GM12872 (cell line): ENCODE data around the gene RAB44.

Source experiments
- CTCF ChIP-seq: IDR thresholded peaks from 3 replicates; pipeline ENCODE4 v1.5.1; 2011; ENCODE audit warnings: low read depth, mild to moderate bottlenecking, low read length, moderate library complexity; ENCODE audit not compliant: insufficient read depth

RAB44 gene, protein sequence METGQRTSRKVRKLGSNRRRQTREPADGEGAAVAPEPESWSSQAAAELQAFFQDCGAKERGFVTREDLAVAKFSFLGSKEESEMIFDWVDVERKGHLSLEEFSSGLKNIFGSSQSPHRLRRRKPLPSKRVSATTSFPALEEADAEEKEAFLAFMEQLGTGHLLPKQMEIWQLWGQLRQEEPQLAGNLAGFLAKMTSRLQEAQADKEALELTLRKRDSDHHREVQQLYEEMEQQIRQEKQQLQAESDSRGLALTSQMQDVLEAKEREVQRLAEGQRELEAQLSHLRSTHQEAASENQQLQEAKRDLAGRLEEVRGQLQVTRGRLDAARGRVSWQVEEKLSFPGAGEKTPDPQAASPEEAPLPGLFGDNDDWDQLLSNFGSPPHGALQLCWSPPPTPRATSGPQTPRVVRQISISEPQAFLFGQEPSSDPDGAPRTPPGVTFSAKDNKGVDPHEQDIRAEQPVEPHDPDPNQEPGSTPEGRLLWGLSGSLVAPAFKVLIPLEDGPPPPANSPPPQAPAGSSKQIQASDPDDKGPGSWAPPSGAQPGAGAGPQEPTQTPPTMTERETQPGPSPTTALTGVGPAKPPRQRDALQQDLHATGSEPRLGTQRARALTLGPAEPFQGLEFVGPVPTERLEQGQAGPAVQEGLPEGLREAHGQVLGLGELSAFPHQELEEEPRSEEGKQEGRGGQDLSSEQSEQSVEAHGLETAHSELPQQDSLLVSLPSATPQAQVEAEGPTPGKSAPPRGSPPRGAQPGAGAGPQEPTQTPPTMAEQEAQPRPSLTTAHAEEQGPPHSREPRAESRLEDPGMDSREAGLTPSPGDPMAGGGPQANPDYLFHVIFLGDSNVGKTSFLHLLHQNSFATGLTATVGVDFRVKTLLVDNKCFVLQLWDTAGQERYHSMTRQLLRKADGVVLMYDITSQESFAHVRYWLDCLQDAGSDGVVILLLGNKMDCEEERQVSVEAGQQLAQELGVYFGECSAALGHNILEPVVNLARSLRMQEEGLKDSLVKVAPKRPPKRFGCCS

DNA sequence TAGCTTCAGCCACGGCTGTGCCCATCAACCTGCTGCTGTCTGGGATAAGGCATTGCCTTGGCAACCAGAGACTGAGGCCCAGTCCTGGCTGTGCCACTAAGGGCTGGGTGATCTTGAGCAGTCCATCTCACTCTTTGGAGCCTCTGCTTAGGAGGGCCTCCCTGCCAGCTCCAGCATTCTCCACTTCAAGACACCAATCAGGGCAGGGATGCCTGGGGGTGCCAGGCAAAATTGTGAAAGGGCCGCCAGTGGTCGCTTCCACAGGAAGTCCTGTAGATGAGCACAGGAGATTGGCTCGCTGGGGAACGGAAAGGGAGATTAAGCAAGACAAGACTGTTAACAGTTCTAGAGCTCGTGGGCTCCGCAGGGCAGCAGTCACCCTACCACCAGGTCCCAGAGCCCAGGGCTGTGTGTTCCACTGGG is at the start of gene RAB44:
RAB44 (plus strand) TSS at position 346 of the 423 bp plus-strand sequence. CDS start 6,410 bp downstream, outside the sequence.
- no peak for TF ChIP-seq CTCF

DNA sequence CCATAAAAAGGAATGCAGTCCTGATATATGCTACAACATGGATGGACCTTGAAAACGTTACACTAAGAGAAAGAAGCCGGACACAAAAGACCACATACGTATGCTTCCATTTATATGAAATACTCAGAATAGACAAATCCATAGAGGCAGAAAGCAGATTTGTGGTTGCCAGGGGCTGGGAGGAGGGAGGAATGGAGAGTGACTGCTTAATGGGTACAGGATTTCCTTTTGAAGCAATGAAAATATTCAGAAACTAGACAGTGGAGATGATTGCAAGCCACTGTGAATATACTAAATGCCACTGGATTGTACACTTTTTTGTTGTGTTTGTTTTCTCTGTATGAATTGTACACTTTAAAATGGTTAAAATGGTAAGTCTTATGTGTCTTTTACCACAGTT is 48.5 kb upstream of the RAB44 start:
- TF ChIP-seq CTCF = no peak

DNA sequence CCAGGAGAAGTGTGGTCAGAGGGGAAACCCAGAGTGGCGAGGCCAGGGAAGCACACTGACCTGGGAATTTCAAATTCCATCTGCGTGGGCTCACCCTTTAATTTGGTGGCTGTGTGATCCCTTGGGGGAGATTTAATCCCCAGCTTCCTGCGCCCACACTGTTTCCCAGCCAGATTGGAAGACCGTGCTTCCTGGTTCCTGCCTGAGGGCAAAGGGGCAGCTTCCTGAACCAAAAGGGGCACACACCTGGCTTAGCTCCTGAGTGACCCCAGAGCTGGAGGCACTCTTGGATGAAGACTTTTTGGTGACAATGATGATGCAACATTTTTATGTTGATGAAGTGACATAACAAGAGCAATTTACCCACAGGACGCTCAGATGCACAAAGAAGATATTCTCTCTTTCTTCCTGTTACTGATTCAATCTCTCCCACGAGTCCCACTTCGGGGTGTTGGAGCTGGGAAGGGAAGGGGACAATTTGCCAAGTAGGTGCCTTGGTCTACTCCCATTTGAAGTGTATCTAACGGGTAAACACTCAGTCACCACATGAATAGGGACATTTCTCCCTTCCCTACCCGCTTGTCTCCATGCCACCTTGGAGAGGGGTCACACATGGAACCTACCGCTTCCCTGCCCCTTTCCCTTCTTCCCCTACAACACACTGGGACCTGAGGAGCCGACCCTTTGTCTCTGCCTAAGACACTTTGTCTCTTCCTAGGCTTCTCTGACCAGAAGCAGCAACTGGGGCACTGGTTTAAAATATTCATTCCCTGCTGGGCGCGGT is 47.7 kb upstream of the RAB44 start:
- TF ChIP-seq CTCF = no peak

DNA sequence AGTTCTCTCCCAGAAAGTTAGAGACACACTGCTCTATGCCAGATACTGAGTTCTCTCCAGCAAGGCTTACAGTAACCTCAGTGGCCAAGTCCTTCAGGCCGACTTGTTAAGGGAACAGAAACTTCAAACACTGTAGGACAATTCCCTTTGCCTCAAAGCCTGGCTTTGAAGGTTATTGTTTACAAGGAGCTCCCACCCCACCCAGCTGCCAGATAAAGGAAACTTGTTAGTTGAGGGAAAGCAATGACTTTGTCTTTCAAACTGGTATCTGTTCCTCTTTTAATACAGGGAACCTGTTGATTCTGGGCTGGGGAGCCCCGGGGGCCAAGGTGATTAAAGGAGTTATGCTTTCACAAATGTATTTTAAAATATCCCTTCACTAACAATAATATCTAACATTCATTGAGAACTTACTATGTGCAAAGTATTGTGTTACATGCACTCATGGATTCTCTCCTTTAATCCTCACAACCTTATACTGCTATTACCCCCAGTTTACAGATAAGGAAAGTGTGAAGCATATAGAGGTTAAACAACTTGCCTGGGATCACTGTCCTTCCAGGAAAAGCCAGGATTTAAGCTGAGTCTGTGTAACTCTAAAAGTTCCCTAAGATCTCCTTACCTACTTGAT is 46.7 kb upstream of the RAB44 start:
- no peak for TF ChIP-seq CTCF

DNA sequence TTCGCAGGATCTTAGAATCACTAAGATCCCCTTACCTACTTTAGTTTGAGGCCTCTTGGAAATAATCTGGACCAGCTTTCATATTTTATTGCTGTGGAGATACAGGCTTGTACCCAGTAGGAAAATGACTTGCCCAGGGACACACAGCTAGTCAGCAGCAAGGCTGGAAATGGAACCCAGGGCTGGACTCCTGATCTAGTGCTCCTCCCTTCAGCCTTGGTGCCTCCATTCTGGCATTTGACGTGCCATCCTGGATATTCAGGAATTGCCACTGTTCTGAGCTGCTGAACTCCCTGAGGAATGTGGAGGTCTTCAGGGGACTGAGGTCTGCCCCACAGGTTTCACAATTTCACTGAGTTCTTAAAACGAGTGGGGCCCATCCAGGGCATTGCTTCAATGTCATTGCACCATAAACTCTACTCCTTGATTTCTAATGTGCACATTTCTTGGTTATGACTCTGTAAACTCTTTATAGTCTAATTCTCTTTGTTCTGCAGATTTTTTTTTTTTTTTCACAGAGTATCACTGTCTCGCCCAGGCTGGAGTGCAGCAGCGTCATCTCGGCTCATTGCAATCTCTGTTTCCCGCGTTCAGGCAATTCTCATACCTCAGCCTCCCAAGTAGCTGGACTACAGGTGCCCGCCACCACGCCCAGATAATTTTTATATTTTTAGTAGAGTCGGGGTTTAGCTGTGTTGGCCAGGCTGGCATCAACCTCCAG is 45.8 kb upstream of the RAB44 start:
- TF ChIP-seq CTCF = no peak

DNA sequence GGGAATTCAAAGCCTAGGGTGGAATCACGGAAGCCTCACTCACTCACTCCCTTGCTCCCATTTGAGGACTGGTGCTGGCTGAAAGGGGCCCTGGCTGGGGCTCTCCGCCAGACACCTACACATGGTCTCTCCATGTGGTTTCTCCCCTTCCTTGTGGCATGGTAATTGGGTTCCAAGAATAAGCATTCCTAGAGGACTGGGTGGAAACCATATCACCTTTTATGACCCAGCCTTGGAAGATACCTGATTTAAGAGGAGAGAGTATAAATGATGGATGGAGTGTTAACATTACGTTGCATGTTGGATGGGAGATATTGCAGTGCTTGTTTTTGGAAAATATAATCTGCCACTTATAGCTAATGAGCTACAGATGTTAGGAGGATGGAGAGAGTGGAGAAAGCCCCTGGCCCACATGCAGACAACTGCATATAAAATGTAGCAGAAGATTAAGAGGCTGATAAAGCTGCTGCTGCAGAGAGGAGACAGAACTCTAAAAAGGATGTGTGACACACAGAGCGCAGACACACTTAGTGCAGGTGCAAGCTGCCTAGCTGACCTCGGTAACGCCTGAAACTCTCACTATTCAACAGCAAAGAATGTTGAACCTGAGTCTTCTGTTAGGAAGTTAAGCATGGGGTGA is 42.4 kb upstream of the RAB44 start:
- no peak for TF ChIP-seq CTCF
